GM21528 (cell line): ENCODE results near the gene SLC38A2.
"Not testable (repeated sequence)": the region's sequence is repeated elsewhere in the genome, so short reads cannot be mapped to it uniquely, and the experiment has no call there.

Source experiments
- ATAC-seq: cut with Tn5 transposase; IDR thresholded peaks from one replicate; pipeline ENCODE4 v1.9.1; 2021; ENCODE audit warnings: mild to moderate bottlenecking, moderate library complexity; ENCODE audit not compliant: unreplicated experiment, low FRiP score

SLC38A2 gene

DNA sequence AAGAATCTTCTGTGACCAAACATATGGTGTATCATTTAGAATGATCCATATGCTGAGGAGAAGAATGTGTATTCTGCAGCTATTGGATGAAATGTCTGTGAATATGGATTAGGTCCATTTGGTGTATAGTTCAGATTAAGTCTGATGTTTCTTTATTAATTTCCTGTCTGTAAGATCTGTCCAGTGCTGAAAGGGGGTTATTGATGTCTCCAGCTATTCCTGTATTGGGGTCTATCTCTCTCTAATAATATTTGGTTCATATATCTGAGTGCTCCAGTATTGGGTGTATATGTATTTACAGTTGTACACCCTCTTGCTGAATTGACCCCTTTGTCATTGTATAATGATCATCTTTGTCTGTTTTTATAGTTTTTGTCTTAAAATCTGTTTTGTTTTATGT lies 33.5 kb downstream of the SLC38A2 start:
- ATAC-seq = no peak

GRCh38 chr12:46332260-46332659 lies 40.3 kb downstream of the SLC38A2 start:
- ATAC-seq = no peak

DNA sequence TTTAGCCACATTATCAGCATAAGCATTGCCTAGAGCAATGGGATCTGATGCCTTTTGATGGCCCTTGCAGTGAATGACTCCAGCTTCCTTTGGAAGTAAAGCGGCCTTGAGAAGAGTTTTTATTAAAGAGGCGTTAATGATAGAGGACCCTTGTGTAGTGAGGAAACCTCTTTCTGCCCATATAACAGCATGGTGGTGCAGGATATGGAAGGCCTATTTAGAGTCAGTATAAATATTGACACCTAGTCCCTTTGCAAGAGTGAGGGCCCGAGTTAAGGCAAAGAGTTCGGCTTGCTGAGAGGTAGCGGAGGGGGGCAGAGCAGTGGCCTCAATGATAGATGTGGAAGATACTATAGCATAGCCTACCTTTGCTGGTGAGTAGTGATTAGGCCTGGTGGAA lies 47.5 kb downstream of the SLC38A2 start:
- ATAC-seq = not testable (repeated sequence)

DNA sequence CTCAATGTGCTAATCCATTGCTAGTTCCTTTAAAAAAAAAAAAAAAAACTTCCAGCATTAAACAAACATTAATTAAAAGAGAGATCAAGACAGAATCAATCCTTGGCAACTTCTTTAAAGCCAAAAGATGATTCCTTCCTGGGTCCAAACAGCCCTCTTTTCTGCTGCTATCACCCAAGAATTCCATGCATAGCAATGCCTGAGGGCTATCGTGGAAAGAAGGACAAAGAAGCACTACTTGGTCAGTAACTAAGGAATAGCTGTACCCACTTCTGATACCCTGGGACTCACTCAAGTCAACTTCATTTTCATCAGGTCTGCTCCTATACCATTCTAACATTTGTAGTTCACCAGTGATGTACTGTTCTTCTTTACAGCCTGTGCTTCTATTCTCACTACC lies 51.8 kb downstream of the SLC38A2 start:
- no peak for ATAC-seq

DNA sequence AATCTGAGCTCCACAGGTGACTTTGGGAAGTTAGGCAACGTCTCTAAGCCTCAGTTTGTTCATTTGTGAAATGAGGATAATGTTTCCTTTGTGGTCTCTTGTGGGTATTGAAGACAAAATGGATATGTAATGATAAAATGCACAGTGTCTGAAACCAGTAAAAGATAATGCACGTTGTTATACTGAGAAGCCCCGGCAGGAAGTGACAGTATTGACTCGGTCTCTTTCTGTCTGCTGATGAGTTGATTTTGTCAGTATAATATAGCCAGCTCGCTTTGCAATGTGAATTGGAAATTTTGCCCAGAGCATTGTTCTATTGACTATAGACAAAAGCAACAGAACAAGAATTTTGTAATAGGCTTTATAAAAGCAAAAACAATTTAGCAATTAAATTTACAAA lies 54.5 kb downstream of the SLC38A2 start:
- ATAC-seq = no peak
